GM12864 (cell line): ENCODE results near the gene TBC1D22A.
"Not testable (repeated sequence)": the region's sequence is repeated elsewhere in the genome, so short reads cannot be mapped to it uniquely, and the experiment has no call there.

Source experiments
- DNase-seq: peaks from one replicate; pipeline ENCODE4 v3.0.0-alpha.2; 2011; ENCODE audit warnings: low read depth
- H3K4me3 ChIP-seq: 2 replicates; pipeline ENCODE4 v1.5.1; 2011; ENCODE audit warnings: mild to moderate bottlenecking, low read depth, low read length, control low read depth
- CTCF ChIP-seq: IDR thresholded peaks from 2 replicates; pipeline ENCODE4 v1.5.1; 2011; ENCODE audit warnings: low read depth, mild to moderate bottlenecking, moderate library complexity, low read length, control low read depth, inconsistent platforms; ENCODE audit errors: missing control alignments

TBC1D22A gene

GRCh38 chr22:47169801-47170140, 407.3 kb downstream of the TBC1D22A start:
- no peak for DNase-seq
- no peak overlapping the region for H3K4me3 ChIP-seq
- no peak for TF ChIP-seq CTCF

- not testable (repeated sequence) for DNase-seq, H3K4me3 ChIP-seq
Observed at GRCh38 chr22:47170511-47171440, 408.3 kb downstream of the TBC1D22A start.

- H3K4me3 ChIP-seq = no peak overlapping the region
- no peak for DNase-seq
- TF ChIP-seq CTCF = no peak
Observed at GRCh38 chr22:47171441-47172221, 409.2 kb downstream of the TBC1D22A start.

GRCh38 chr22:47172771-47173534, 410.5 kb downstream of the TBC1D22A start:
- DNase-seq = no peak
- TF ChIP-seq CTCF = no peak
- H3K4me3 ChIP-seq = no peak overlapping the region

- no peak for TF ChIP-seq CTCF
- no peak overlapping the region for H3K4me3 ChIP-seq
- no peak for DNase-seq
Observed at GRCh38 chr22:47173535-47174021, 411.1 kb downstream of the TBC1D22A start.

- DNase-seq = no peak
- no peak overlapping the region for H3K4me3 ChIP-seq
Observed at GRCh38 chr22:47174096-47174495, 411.6 kb downstream of the TBC1D22A start.

More at GRCh38 chr22:47174096-47174495, 411.6 kb downstream of the TBC1D22A start:
- TF ChIP-seq CTCF = no peak
